ENCODE measurements around the gene KCTD3. TPM values are rescaled to one million over a fixed set of nuclear protein-coding genes. Genes with fewer than 3 reads are reported as not detected.

The KCTD3 gene
- total RNA-seq, 1 experiment from 2014 or later = 39.3 TPM

DNA sequence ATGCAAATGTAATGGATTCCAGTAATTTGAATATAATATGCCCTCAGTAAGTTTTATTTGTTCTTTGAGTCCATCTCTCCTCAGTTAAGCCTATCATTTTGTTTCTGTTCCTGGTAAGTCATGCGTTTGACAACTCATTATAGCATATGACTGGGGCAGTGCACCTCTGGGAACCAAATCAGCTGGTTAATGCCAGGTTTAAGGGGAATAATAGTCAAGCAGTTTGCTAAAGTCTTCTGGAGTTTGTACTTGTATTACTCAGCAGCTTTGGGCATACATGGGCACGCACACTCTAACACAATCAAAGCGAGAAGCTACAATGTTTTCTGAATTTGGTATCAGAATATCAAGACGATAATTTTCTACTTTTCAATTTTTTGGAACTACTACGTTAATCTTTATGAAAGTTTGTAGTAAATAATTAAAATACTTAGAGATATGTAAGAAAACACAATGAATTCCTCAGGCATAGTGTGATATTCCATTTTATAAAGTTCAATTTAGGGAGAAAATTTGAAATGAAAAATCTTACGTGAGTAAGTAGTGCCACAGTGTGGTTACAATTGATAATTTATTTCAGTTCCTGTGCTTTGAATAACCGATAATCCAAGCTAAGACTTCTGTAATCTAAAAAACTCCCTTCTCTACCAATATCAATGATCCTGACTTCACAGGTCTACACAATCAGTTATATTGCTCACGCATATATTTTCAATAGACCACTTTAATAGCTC, 43.8 kb upstream of the KCTD3 start:
- no peak overlapping the region for H2AFZ ChIP-seq (ENCODE audit: low read length)
- H3K4me1 Mint-ChIP-seq = no peaks in the 10 kb centered on the region
- no peak overlapping the region for H3K4me3 Mint-ChIP-seq

More for the DNA sequence above, 43.8 kb upstream of the KCTD3 start:
- H4K20me1 ChIP-seq (ENCODE audit: control insufficient read depth, insufficient read depth, insufficient read length) = no peaks in the 10 kb centered on the region
- no peaks in the 10 kb centered on the region for H3K4me1 ChIP-seq (ENCODE audit: insufficient read depth, low read length)
- Mint-ChIP-seq H3K36me3 (ENCODE audit: insufficient read depth in 1 of 3, low read depth in 3 of 3) (no peaks in the 10 kb centered on the region), H3K27ac (no peak overlapping the region), H3K9me3 (no peaks in the 10 kb centered on the region), H3K27me3 (ENCODE audit: low read depth) (no peaks in the 10 kb centered on the region)
- H2AK5ac ChIP-seq (ENCODE audit: insufficient read length, low read length) = no peak overlapping the region
- H3K4me2 ChIP-seq (ENCODE audit: insufficient read depth, insufficient read length, low read length) = no peak overlapping the region
- H4K5ac ChIP-seq (ENCODE audit: insufficient read length, low read depth, low read length) = no peak overlapping the region
- no peak overlapping the region for H3K27ac ChIP-seq (ENCODE audit: insufficient read length, low read depth, low read length)
- TF ChIP-seq, protein P1, sequence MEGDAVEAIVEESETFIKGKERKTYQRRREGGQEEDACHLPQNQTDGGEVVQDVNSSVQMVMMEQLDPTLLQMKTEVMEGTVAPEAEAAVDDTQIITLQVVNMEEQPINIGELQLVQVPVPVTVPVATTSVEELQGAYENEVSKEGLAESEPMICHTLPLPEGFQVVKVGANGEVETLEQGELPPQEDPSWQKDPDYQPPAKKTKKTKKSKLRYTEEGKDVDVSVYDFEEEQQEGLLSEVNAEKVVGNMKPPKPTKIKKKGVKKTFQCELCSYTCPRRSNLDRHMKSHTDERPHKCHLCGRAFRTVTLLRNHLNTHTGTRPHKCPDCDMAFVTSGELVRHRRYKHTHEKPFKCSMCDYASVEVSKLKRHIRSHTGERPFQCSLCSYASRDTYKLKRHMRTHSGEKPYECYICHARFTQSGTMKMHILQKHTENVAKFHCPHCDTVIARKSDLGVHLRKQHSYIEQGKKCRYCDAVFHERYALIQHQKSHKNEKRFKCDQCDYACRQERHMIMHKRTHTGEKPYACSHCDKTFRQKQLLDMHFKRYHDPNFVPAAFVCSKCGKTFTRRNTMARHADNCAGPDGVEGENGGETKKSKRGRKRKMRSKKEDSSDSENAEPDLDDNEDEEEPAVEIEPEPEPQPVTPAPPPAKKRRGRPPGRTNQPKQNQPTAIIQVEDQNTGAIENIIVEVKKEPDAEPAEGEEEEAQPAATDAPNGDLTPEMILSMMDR (conservative IDR thresholded peaks at IDR 0.05) = peak; percentile 48; the same call in 2 of the 3 replicates
- no peak overlapping the region for H2BK5ac ChIP-seq (ENCODE audit: insufficient read length, low read length)
- no peak overlapping the region for H3K23ac ChIP-seq (ENCODE audit: insufficient read length, low read depth, low read length)
- no peak overlapping the region for H2BK15ac ChIP-seq (ENCODE audit: low read depth, low read length)
- H3K14ac ChIP-seq (ENCODE audit: insufficient read depth, low read length) = no peak overlapping the region
- H3K56ac ChIP-seq (ENCODE audit: insufficient read length, low read depth, low read length) = no peak overlapping the region
- no peak overlapping the region for H2BK12ac ChIP-seq (ENCODE audit: insufficient read length, low read depth, low read length)
- H4K8ac ChIP-seq (replicated peaks; ENCODE audit: insufficient read length, low read depth, low read length) = no peak overlapping the region
- no peak overlapping the region for H4K91ac ChIP-seq (ENCODE audit: insufficient read length, low read depth, low read length)
- H3T11ph ChIP-seq (ENCODE audit: low read length) = no peak overlapping the region
- no peaks in the 10 kb centered on the region for H3K79me2 ChIP-seq (ENCODE audit: insufficient read depth, low read length)
- no peaks in the 10 kb centered on the region for H3K23me2 ChIP-seq (ENCODE audit: insufficient read length, low read depth, low read length, poor library complexity, severe bottlenecking)
- H3K9ac ChIP-seq (ENCODE audit: extremely low read depth, insufficient read length, low read length) = no peak overlapping the region
- H3K27me3 ChIP-seq (ENCODE audit: insufficient read depth, low read length) = no peaks in the 10 kb centered on the region
- WGBS (ENCODE audit: extremely low coverage, insufficient read length, low lambda C conversion rate) = no CpG with 5 or more reads among the region's 8 CpGs
- H3K18ac ChIP-seq (ENCODE audit: insufficient read length, low read depth, low read length) = no peak overlapping the region
- DNase-seq = no peak
- H2BK120ac ChIP-seq (ENCODE audit: low read depth, low read length, poor library complexity, severe bottlenecking) = no peak overlapping the region
- no peaks in the 10 kb centered on the region for H3K9me3 ChIP-seq (ENCODE audit: control insufficient read depth, low read depth, low read length)
- H2BK20ac ChIP-seq (ENCODE audit: low read depth, low read length, poor library complexity, severe bottlenecking) = no peak overlapping the region
- H3K79me1 ChIP-seq (ENCODE audit: insufficient read depth, low read depth, low read length, poor library complexity, severe bottlenecking) = no peaks in the 10 kb centered on the region
- no peak overlapping the region for H3K4ac ChIP-seq (ENCODE audit: low read depth, low read length)

Data from H9 (cell line).